NCI-H345 treated with DMSO at 0.1 percent for 48 hours (cell line): Measurements from ENCODE around the gene EFNA5.

Experiments used
- DNase-seq: peaks from one replicate; lab custom pipeline; 2025; ENCODE audit not compliant: unreplicated experiment; lab: John Stamatoyannopoulos, UW

The EFNA5 gene

DNA sequence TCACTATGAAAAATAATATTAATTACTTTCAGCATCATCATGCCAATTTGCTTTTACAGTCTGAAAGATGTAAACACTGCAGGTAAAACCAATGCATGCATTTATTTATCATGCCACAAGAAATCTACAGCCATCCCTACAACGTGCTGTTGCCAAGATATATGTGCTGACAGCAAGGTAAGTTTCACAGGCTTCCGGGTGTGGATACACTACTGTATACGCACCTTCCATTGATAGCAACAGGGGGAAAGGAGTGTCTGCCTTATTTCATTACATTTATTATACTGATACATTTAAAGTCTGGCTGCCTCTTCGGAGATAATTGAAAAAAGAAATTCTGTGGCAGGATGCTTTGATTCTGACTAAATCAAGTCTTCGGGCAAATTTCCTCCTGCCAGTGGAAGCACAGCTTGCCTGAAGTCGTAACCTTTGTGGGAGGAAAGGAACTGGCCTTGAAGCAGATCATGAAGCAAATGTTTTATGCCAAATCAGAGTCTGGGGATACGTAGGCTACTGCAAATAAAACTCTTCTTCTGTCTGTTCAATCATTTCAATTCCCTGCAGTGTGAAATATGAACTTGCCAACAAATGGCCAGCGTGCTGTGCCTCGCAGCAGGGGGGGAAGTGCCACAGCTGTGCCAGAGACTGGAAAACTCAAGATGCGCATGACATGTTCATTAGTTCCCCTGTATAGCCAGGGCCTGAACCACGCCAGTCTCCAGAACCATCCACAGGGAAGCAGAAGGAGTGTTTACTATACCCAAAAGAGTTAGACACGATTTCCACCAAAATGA is 268.1 kb downstream of the EFNA5 start:
- peak; percentile 53 for DNase-seq

DNA sequence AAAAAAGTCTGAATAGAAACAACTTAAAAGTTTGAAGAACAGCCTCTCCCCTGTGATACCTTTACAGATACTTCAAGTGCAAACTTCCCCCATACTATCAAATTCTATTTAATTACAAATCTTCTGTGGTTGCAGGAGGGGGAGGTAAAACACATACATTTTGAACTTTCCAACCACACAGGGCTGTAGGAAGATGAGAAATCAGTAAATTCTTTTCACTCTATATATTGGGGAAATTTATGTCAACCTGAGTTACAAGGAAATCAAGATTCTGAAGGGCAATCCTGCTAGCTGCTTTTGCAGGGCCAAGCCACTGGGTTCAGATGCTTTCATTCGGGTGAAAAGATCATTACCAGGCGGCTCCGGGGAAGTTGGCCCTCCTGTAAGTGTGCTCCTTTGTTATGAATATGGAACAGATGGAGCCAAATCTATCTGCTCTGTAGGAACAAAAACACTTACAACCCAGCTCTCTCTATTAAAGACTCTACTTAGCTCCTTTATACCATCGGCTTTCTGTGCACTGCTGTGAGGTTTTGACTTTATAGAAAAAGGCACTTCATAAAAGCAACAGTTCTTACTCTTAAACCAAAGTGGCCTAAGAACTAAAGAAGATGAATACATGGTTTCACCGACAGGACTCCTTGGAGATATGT is 269.1 kb downstream of the EFNA5 start:
- DNase-seq = no peak

DNA sequence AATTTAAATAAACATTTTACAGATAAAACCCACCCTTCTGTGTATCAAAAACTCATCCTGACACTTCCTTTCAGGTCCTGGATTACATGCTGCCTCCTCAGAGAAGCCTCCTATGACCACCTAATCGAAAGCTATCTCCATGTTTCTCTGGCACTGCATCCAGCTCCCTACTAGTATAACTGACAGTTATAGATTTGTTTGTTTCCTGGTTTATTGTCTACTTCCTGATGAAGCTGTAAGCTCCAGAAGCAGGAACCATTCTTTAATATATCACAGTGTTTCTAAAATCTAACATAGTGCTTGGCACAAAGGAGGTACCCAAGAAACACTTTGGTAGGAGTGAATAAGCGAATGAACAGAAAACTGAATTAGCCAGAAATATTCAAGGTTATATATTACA is 270.4 kb downstream of the EFNA5 start:
- no peak for DNase-seq

DNA sequence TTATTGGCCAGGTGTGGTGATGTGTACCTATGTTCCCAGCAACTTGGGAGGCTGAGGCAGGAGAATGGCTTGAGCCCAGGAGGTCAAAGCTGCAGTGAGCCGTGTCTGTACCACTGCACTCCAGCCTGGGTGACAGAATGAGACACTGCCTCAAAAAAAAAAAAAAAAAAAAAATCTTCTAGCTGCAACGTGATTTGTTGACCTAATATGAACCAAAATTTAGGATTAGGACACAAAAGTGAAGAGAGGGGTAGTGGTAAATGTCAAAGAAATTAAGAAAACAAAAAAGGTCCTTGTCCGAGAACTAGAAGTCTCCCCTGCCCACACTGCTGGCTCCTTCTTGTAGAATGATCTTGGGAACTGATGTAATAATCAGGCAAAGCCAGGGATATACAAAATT is 272.0 kb downstream of the EFNA5 start:
- DNase-seq = no peak

DNA sequence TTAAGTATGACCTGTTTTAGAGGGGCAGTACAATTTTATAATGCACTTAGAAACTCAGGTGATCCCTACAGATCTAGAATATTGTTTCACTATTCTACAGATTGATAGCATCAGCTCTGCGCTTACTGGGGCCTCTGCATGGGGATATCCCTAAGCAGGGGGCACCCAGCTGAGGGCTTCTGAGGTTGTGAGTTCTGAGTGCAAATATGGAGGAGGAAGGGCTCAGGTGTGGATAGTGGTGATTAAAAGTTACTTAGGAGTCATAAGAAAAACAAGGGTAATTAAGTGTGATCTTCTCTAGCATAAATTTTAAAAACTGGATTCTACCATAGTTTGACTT is 274.4 kb downstream of the EFNA5 start:
- DNase-seq = no peak

DNA sequence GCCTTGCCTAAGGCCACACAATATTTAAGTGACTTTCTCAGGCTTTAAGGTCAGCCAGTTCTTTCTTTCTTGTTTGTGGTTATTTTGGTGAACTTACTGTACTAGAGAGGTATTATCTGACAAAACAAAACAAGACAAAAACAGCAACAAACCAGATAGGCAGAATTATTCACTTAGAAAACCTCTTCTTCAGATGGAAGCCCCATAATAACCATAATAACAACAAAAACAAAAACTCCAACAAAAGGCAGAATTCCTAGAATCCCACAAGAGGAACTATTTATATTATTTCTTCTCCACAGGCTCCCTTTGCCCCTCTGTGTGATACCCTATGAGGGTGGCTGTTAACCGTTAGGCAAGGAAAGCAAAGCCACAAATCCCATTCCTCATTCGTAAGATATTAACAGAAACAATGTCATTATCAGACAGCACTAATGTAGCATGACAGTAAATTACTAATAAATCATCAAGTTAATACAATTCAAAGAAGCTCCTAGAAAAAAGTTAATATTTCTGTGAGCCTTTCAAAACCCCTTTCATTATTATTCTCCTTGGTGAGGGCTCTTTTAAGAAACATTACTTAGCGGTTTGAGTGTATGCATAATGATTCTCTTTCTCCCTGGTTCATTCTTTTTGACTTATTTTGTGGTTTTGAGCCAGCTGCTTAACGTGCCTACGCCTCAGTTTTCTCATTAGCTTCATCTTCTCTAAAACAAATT is 274.9 kb downstream of the EFNA5 start:
- no peak for DNase-seq

DNA sequence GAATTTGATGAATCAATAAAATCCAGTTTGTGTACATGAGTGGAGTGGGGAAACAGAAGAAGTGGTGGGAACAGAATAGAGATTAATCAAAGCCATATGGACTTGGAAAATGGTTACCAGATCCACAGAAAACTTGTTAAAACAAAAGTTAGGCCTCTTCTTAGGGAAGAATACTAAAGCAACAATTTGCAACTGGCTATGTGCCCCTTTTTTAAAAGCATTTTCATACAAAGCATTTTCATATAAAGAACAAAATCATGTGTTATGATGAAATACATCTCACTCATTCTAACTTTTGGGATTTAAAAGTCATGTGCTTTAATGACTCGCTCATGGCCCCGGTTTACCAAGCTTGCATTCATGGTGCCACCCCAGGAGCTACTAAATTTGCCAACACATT is 276.9 kb downstream of the EFNA5 start:
- DNase-seq = no peak

DNA sequence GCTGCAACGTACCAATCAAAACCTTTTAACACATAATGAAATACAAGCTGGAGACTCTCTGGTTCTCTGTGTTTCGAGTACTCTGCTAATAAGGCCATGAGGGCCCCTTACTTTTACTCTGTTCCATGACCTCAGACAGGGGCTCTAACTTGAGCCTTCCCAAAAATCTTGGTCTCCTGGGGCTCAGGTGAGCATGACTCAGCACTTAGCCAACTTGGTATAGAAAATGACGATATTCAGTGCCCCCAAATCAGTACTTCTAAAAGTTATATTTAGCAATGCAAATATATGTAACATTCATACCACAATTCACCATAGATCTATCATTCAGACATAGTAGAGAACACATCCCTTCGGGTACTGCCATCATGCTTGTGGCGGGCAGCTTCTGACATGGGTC is 278.9 kb downstream of the EFNA5 start:
- DNase-seq = no peak

DNA sequence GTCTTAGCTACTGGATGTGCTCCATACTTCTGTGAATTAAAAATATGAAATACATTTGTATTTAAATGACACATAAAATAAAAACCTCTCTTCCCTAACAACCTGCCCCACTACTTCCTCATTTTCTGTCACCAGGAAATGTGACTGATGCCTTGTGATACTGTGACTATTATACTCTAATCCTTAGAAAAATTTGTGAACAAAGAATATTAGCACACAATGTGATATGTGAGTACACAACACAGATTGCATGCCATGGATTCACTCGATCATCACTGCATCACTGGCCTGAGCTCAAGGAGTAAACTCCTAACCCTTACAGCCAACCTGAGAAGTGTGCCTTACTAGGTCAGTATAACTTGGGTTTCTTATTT is 281.0 kb downstream of the EFNA5 start:
- DNase-seq = no peak

DNA sequence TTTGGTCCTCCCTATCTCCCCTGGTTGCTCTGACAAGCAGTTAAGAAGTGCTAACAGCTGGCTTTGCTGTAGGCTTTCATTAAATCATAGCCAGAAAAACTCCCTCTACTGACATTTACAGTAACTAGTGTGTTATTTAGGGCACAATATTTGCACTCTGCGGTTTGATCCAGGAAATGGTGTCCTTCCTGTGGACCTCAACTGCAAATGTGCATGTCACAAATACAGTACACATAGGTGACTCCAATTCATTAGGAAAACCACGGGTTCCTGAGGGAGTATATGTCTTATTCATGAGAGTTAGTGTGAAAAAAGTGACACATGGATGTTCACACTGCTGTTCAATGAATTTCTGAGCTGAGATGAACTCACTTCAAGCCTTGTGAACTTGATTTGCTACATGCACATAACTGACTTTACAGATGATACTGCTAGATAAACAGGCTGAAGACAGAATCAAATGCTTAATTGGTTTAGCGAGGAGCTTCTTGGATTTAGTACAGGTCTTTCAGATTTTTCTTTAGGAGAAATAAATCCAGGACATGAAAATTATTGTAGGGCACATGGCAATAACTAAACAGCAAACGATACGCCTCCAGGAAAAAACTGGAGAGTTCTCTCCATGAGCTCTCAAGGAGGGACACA is 281.5 kb downstream of the EFNA5 start:
- no peak for DNase-seq

DNA sequence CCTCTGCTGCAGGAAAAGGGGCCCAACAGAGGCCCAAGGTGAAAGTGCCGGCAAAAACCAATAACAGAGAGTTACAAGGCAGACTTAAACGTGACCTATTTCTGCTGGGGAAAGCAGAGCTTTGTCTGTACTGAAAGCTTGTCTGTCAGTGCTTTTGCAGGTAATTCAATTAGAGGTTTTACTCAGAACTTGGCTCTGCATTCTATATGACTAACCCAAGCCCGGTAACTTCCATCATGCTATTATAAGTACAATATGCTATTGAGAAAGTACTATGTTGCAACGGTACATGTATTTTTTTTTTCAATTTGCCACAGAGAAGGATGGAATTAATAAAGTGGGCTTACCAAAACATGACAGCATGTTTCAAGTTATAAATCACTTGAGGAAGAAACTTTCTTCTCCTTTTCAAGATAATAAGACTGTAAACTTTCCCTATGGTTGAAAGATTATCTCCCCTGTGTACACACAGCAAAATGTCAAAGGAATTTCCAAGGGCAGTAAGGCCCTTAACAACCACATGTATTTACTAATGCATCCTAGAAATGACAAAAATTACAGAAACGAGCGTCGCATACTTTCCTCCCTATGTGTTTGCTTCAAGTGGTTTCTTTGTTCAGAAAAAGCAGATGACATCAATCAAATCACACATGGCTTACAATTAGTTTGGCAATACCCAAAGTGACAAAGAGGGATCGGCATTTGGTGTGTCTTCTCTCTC is 282.4 kb downstream of the EFNA5 start:
- DNase-seq = no peak

DNA sequence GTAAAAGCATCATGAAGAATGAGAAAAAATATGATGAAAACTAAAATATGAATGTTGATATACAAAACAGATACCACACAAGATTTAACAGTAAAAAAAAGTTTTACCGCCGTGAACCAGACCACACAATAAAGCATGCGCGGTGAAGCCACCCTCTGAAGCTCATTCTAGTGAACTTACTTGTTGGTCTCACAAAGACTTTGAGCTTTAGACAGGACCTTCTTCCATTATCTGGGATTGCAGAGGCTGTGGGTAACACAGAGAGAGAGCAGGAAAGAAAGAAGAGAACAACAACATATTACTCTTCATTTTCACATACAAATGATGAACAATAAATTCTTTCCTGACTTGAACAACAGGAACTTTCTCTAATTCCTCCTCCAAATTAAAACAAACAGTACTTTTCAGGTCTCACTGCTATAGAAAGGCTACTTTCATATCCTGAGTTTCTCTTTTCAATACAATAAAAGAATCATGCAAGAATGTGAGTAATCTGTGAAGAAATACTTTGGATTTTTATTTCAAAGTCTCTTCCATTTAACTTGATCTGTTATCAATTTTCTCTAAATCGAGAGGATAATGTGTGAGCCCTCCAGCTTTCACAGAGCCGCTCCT is 283.1 kb downstream of the EFNA5 start:
- DNase-seq = no peak

DNA sequence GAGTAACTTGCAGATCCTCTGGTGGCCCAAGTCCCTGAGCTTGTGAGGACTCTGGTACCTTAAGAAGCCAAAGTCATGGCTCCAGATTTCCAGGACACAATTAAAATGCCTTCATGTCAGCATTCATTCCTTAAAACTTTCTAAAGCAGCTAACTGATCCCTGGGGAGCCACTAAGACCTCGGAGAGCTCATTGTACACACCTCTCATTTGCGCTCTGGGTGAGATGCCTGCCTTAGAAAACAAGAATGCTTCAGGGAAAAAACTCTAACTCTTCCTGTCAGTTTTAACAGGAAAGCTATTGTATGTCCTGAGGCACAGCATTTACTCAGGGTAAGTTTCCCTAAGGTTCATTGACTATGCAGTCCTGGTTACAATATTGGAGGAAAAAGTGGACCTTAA is 285.0 kb downstream of the EFNA5 start:
- DNase-seq = no peak

DNA sequence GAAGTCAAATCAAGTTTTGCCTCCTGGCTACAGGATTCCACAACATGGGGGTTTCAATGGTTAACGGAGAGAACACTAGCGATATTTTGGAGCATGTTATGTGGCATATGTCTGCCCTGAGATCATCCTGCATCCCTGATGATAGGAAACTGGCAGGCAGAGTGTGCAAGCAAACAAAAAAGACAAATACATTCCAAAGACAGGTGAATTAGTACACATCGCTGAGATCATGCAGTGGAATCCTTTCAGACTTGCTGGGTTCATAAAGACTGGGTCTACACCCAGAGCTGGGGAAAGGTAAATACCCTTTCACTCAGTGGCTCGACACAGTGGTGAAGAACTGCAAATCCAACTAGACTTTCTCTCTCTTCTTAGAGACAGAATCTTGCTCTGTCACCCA is 286.5 kb downstream of the EFNA5 start:
- no peak for DNase-seq

DNA sequence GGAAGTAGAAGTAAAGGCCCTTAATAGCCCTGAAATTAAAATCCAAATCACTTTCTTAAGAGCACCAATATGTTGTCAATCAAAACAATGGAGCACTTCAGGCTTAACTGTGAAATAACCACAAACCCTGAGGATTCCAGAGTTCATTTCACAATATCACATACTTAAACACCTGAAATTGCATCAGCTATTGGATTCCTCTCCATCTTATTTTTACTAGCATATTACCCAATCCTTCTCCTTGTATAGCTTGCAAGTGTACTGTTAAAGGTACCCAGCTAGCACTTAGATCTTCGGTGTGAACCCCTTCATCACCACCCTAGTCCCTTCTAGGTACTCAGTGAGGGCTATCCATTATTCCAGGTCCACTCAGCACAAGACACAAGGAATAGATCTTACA is 287.3 kb downstream of the EFNA5 start:
- no peak for DNase-seq

DNA sequence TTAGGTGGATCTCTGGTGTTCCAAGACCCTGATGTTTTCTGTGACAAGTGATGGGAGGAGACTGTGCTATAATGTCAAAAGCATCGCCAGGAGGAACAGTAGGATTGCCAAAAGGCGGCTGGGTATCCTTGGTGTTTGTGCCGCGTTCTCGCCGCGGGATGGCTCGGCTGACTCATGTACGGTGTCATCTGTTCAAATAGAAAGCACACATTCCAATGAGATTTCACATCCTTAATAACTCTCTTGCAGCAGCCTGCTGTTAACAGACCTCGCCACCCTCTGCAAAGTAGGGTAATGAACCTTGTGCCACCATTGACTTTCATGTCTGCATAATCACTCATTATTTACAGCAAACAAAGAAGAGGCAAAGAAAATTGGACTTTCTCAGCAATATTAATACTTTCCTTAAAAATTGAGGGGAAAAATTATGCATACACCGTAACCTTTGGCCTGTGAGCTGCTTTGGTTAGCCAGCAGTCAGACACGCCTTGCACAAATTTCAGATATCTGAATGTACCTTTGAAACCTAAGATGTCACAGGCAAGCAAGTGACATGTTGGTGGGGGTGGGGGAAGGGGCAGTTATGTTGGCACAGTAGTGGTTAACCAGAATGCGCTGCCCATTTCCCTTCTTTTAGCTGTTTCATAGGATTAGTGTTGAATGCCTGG is 289.4 kb downstream of the EFNA5 start:
- DNase-seq = no peak

DNA sequence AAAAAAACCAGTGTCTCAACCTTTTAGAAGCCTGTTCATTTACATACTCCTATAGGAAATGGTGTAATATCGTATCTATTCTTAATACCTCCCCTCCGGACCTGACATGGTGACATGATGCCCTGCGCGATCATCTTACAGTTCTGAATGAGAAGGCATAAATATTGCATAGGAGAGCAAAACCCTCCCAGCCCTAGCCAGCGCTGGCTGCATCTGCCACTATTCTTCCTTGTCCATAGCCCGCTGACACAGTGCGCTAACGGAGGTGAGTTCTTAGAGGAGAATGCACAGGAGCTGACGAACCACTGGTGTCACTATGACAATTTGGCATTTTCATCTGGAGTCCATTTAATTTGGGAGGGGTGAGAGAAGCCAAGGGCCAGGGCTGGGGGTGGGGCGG is 290.1 kb downstream of the EFNA5 start:
- no peak for DNase-seq

DNA sequence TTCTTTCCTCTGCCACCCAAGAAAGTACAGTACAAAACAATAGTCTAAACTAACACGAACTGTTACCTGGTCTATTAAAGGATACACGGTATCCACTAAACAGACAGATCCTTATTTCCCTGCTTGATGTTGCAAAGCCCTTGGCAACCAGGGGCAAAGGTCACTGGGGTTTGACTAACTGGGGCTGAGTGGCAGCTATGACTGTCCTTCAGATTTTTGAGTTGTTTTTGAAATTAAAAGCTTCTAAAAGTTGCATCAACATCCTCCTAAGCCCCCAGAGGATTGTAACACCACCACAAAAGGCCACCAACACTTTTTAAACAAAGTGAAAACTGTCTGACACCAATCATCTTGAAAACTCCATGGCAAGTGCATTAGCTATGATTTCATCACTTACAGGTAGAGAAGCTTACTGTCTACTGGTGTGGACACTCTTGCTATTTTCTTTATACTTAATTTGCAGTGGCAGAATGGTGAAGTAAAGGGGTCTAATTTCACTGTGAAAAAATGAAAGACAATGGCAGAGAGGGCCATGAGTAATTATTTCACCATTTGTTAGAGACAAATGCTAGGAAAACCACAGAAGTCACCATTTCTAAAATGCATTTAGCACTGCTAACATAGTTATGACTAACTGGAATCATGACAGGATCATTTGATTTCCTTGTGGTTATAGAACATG is 292.4 kb downstream of the EFNA5 start:
- DNase-seq = no peak

DNA sequence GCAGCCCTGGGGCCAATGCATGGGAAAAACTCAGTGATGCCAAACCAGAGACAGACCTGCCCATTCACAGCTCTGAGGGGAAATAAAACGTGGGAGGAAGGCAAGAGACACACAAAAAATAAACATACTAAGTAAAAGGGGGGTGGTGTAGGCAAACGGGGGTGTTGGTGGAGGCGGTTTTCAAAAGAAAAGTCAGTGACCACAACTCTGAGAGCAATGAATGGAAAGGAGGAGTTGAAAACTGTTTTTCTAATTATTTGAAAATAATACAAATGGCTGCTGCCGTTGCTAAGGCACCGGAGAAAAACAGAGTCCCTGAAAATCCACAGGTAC is 293.5 kb downstream of the EFNA5 start:
- no peak for DNase-seq
